CD4-positive, alpha-beta T cell treated with Interleukin-12 subunit alpha and Interleukin-12 subunit beta, for 1 hour (primary cell): ENCODE data around the gene ZNF37A.
"Not testable (repeated sequence)": the region's sequence is repeated elsewhere in the genome, so short reads cannot be mapped to it uniquely, and the experiment has no call there.

Source experiments
- DNase-seq: peaks from one replicate; pipeline ENCODE4 v3.0.0-alpha.2; 2020

Gene ZNF37A

DNA sequence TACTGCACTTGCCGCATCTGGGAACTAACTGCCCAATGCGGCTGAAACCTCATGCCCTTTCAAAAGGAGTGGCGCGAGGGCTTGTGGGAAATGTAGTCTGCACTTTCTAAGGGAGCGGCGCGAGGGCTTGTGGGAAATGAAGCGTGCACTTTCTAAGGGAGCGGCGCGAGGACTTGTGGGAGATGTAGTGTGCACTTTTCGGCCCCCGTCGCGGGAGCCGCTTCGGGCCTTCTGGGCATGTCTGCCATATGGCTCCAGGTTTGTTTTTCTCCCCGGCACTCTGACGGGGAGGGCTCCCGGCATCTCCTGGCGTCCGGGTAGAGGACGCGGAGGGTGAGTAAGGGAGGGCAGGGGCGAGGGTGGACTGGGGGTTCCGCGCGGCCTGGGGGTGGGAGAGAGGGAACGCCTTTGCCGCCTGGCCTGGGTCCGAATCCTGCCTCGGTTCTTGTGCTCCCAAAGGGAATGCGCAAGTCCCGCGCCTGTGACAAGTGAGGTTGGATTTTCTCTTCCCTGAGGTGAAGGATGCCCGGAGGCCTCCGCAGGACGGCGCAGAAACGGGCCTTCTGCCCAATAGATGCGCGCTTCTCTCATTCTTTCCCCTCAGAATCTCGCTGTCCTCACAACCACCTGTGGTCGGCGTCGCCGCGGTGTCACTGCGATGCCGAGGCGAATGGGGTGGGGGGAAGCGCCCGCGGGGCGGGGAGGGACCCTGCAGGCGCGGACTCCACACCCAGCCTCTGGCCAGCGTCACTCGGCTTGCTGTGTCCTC, at the start of gene ZNF37A:
Gene ZNF37A, plus strand, starts transcription at position 180 of the 769 bp plus-strand sequence. CDS start 2,281 bp downstream, outside the sequence.
- peak; percentile 90 for DNase-seq

GRCh38 chr10:38045129-38045528, 49.0 kb upstream of the ZNF37A start:
- no peak for DNase-seq

- no peak for DNase-seq
Measured at GRCh38 chr10:38047666-38048065, 46.5 kb upstream of the ZNF37A start.

GRCh38 chr10:38050212-38050611, 43.9 kb upstream of the ZNF37A start:
- no peak for DNase-seq

GRCh38 chr10:38054361-38054797, 39.8 kb upstream of the ZNF37A start:
- DNase-seq, result no peak

DNA sequence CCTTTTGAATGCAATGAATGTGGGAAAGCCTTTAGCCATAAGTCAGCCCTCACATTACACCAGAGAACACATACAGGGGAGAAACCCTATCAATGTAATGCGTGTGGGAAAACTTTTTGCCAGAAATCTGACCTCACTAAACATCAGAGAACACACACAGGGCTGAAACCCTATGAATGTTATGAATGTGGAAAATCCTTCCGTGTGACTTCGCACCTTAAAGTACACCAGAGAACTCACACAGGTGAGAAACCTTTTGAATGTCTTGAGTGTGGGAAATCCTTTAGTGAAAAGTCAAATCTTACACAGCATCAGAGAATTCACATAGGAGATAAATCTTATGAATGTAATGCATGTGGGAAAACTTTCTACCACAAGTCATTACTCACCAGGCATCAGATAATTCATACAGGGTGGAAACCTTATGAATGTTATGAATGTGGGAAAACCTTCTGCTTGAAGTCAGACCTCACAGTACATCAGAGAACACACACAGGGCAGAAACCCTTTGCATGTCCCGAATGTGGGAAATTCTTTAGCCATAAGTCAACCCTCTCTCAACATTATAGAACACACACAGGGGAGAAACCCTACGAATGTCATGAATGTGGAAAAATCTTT, 38.8 kb upstream of the ZNF37A start:
- not testable (repeated sequence) for DNase-seq

DNA sequence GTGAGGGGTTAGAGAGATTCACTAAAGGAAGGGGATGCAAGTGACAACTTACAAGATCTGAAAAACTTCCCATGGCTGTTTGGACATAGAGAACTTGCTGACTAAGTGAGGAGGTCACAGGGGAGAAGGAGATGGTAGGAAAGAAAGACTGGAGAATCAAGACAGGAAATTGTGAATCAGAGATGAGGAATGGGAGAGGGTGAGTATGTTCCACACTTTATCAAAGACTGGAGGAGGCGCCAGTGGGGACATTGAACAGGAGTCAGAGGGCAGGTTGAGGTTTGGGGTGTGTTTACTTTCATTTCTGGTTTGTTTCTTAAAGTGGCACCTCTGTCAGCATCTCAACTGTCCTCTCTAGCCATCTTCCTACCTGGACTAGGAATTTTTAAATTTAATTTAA, 24.5 kb upstream of the ZNF37A start:
- not testable (repeated sequence) for DNase-seq

DNA sequence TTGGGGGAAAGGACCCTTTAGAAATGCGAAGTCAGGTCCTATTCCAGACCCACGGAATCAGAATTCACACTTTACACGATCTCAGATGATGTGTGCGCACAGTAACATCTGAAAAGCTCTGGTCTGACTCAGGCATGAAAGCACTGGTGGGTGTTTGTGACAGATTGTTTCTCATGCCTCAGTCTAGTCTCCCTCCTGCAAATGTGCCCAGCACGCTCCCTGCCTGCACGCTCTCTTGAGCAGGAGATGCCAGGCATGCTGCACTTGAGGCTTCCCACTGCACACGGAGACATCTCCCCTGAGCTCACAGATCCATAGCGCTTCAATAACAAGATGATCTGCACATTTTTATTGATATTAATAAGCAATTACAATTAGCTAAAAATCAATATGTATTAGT, 23.6 kb upstream of the ZNF37A start:
- no peak for DNase-seq

DNA sequence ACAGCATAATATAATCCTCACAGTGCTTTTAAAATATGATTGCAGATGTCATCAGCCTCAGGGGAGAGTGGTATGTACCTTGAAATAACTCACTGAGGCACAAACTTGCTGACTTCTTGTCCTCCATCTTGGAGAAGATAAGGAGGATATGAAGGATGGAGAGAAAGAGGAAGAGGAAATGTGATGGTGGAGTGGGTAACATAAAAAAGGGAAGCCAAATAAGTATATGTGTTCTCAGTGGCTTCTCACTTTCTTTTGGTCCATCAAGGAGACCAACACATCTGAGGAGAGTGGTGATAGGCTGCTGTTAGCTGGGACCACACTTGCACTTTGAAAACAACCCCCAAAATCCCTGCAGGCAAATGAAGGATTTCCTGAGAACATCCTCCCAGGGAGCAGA, 21.6 kb upstream of the ZNF37A start:
- no peak for DNase-seq

GRCh38 chr10:38076687-38077086, 17.4 kb upstream of the ZNF37A start:
- no peak for DNase-seq

- peak; percentile 1 for DNase-seq
Measured at GRCh38 chr10:38093318-38093717, 819 bp upstream of the ZNF37A start.

DNA sequence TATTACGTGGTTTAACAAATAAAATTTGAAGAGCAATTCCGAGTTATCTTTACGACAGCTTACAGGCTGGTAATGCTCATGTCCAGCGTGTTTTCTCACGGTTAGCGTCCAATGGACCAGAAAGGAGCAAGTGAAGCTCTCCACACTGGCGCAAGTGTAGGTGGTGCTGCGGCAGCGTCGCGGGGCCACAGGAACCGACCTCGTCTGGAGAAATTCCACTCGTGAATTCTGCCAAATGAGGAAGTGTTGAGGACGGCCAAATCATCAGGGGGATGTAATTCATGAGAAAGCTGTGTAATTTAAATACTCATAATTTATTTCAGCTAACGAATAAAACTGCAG, 350 bp upstream of the ZNF37A start:
- DNase-seq, result no peak

- no peak for DNase-seq
Measured at GRCh38 chr10:38094927-38095574, 914 bp downstream of the ZNF37A start.

GRCh38 chr10:38102880-38103279, 8.7 kb downstream of the ZNF37A start:
- no peak for DNase-seq

DNA sequence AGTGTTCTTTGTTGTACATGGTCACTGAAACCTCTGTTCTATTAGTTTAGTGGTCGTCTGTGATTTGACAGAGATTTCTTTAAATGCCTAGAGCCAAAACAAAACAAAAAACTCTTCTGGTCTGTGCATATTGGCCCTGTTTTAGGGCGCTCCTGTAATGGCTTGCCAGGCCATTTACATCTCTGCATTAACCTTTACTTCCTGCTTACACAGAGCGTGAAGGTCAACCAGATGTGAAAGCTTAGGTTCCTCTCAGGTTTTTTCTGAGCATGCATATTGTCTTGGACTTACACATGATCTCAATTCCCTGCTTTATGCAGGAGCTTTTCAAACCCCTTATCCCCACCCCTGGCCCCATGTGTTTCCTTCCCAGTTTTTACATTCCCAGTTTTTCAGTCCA, 9.6 kb downstream of the ZNF37A start:
- no peak for DNase-seq

GRCh38 chr10:38112159-38112558, 18.0 kb downstream of the ZNF37A start:
- no peak for DNase-seq

- DNase-seq, result no peak
Measured at GRCh38 chr10:38118072-38118807, 24.1 kb downstream of the ZNF37A start.

DNA sequence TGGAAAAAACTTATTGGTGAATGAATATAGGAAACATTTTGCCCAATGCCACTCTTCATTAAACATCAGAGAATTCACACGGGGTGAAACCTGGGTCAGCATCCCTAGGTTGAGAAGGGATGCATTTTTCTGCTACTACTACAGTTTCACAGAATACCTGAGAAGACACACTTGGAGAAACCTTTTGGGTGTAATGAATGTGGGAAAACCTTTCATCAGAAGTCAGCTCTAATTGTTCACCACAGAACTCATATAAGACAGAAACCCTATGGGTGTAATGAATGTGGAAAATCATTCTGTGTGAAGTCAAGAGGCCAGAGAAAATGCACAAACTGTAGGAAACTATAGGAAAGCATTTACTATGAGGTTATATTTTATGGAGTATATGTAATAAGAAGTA, 24.9 kb downstream of the ZNF37A start:
- no peak for DNase-seq

GRCh38 chr10:38127812-38128211, 33.7 kb downstream of the ZNF37A start:
- no peak for DNase-seq

- no peak for DNase-seq
Measured at GRCh38 chr10:38143587-38143986, 49.5 kb downstream of the ZNF37A start.

GRCh38 chr10:38146579-38147333, 52.6 kb downstream of the ZNF37A start:
- DNase-seq, result no peak

- no peak for DNase-seq
Measured at GRCh38 chr10:38147686-38148085, 53.5 kb downstream of the ZNF37A start.
